Gastrocnemius medialis (tissue), 4 donors: ENCODE data around the gene CD163L1.

Source experiments
- POLR2A ChIP-seq, 2 donors: fragments of 450-650 bp; IDR thresholded peaks; one replicate each; pipeline ENCODE4 v1.6.1; 2017; ENCODE audit warnings: antibody characterized with exemption in 2 of 2, mild to moderate bottlenecking in 2 of 2, moderate library complexity in 2 of 2
- TF ChIP-seq, protein P1 (sequence below), 5 experiments: fragments of 450-650 bp in 3 of 5; fragments of 200-600 bp in 2 of 5; sonication (generic) in 2 of 5; IDR thresholded peaks in 4 of 5; conservative IDR thresholded peaks in 1 of 5; 1 replicate in 4 of 5; 2 replicates in 1 of 5; pipeline ENCODE4 v1.5.1; 2016 to 2019; ENCODE audit warnings: antibody characterized with exemption in 5 of 5, mild to moderate bottlenecking in 3 of 5, moderate library complexity in 3 of 5

- TF ChIP-seq, protein P1, sequence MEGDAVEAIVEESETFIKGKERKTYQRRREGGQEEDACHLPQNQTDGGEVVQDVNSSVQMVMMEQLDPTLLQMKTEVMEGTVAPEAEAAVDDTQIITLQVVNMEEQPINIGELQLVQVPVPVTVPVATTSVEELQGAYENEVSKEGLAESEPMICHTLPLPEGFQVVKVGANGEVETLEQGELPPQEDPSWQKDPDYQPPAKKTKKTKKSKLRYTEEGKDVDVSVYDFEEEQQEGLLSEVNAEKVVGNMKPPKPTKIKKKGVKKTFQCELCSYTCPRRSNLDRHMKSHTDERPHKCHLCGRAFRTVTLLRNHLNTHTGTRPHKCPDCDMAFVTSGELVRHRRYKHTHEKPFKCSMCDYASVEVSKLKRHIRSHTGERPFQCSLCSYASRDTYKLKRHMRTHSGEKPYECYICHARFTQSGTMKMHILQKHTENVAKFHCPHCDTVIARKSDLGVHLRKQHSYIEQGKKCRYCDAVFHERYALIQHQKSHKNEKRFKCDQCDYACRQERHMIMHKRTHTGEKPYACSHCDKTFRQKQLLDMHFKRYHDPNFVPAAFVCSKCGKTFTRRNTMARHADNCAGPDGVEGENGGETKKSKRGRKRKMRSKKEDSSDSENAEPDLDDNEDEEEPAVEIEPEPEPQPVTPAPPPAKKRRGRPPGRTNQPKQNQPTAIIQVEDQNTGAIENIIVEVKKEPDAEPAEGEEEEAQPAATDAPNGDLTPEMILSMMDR (IDR thresholded peaks at IDR 0.05 in 4 of 5, conservative IDR thresholded peaks at IDR 0.05 in 1 of 5) = no peak
- TF ChIP-seq POLR2A (IDR thresholded peaks at IDR 0.05) = no peak
Measured at GRCh38 chr12:7448099-7448498, 4.1 kb upstream of the CD163L1 start.
